Embryonic facial prominence (tissue), 1 donor: Measurements from ENCODE around the gene GOLGA6L2.
"Not testable (repeated sequence)": the region's sequence is repeated elsewhere in the genome, so short reads cannot be mapped to it uniquely, and the experiment has no call there.

Experiments used
- DNase-seq: peaks from one replicate; pipeline ENCODE4 v3.0.0-alpha.2; 2016; ENCODE audit errors: extremely low spot score

Gene GOLGA6L2

GRCh38 chr15:23447107-23447500 is at the start of gene GOLGA6L2:
Gene GOLGA6L2, minus strand, starts transcription at chr15:23447243. Its CDS starts 62 bp downstream, at chr15:23447181.
- DNase-seq: no peak

DNA sequence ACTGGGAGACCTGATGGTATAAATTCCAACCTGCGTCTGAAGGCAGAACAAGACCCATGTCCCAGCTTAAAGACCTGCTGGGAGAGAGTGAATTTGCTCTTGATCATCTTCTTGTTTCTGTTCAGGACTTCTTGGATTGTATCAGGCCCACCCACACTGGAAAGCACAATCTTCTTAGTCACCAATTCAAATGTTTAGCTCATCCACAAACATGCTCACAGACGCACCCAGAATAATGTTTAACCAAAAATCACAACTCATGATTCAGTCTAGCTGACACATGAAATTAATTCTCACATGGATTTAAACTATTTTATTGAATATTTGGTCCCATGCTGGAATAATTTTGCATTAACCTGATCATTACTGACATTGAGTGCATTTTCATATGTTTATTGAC is 37.8 kb upstream of the GOLGA6L2 start:
- DNase-seq: no peak

DNA sequence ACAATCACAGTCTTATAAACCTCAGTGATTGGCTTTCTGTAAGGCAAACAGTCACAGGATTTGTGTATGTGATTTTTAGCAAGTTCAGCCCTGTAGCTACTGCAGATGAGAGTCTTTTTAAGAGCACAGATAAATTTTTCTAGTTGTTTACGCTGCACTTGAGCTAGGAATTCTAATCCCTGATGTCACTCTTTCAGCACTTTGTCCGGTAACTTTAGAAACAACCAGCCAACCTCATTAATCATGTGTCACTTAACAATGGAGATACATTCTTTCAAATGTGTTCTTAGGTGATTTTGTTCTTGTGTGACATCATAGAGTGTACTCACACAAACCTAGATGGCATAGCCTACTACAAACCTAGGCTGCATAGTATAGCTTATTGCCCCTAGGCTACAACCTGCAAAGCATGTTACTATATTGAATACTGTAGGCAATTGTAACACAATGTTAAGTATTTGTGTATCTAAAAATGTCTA is 36.8 kb upstream of the GOLGA6L2 start:
- DNase-seq: no peak

- DNase-seq: no peak
Measured at GRCh38 chr15:23482764-23483489, 35.9 kb upstream of the GOLGA6L2 start.

DNA sequence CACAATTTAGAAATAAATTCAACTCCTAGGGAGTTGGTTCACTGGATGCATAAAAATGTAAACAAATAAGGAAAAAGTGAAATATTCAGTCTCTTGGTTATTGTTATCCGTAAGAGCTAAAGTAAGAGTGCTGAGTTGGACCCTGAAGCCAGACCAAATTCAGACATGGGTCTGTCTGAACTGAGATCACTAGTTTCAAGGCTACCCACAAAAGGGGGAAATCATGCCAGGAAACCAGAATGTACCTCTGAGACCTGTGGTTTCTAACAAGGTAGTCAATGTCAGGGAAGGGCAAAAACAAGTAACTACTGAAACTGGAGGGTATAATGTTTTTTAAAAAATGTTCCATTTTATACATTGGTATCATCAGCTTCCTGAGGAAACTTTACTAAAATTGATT is 35.2 kb upstream of the GOLGA6L2 start:
- no peak for DNase-seq

GRCh38 chr15:23477920-23478319 is 30.9 kb upstream of the GOLGA6L2 start:
- DNase-seq: no peak

DNA sequence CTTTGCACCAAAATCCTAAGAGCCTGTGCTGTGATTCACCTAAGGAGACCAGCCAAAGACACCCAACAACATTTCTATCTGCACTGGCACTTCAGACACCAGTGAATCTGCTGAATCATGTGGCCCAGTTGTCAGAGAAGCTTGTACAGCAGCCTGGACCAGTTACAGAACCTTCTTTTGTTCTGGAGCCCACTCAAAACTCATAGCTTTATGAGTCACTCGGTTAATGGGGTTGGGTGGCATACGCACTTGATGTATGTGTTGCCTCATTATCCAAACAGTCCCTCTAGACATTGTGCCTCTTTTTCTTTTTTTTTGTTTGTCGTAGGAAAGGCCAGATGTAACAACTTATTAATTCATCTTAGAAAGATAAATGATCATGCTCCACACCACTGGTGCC is 25.6 kb upstream of the GOLGA6L2 start:
- DNase-seq: no peak

- DNase-seq: no peak
Measured at GRCh38 chr15:23472033-23472432, 25.0 kb upstream of the GOLGA6L2 start.

- DNase-seq: no peak
Measured at GRCh38 chr15:23467110-23467600, 20.1 kb upstream of the GOLGA6L2 start.

DNA sequence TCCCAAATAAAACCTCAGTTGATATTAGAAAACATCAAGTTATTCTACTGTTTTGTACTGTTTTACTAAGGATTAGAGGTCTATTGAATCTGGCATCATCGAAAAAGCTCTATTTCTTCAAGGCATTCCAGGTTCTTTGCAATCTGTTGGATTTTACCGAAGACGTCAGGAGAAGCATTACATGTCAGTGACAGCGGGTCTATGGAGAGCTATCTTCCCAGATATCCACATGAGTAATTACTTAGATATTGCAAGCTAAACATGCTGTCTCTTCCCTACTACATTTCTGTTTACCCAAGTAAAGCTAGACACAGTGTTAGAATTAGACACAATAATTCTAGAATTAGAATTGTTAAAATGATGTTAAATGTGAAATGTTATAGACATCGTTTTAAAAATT is 10.8 kb upstream of the GOLGA6L2 start:
- DNase-seq: no peak

- no peak for DNase-seq
Measured at GRCh38 chr15:23446215-23447106, 582 bp downstream of the GOLGA6L2 start.

DNA sequence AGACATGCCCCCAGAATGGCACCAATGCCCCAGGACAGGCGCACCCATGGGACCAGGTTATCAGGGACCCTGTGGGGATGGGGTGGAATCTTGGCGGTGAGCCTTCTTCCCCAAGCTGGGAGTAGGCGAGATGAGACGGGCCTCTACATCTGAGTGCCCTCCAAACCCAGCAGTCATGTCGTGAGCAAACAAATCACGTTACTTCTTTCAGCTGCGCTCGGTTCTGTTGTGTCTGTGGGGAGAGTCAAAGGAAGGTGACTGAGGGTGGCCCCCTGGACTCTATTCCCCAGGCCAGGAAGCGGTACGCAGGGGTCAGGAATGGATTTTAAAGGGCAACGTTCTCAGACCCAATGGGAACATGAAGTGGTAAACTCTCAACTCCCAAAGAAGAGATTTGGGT is 2.8 kb downstream of the GOLGA6L2 start:
- DNase-seq: no peak

- no peak for DNase-seq
Measured at GRCh38 chr15:23441204-23441603, 5.8 kb downstream of the GOLGA6L2 start.

GRCh38 chr15:23440596-23440995 is 6.4 kb downstream of the GOLGA6L2 start:
- DNase-seq: no peak

DNA sequence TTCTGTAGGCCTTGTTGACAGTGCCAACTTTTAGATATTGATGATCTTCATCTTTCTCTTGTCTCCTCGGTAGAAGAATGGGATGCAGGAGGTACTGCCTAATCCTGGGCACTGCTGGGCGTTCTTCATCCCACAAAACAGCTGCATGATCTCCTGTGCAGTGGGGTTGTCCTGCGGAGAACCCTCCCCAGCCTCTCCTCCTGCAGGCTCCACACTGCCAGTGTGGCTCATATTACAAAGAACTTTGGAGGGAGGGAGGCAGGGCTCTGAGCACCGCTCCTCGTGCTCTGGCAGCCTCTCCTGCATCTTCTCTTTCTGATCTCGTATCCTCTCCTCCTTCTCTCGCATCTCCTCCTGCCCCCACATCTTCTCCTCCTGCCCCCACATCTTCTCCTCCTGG is 7.5 kb downstream of the GOLGA6L2 start:
- DNase-seq: no peak

DNA sequence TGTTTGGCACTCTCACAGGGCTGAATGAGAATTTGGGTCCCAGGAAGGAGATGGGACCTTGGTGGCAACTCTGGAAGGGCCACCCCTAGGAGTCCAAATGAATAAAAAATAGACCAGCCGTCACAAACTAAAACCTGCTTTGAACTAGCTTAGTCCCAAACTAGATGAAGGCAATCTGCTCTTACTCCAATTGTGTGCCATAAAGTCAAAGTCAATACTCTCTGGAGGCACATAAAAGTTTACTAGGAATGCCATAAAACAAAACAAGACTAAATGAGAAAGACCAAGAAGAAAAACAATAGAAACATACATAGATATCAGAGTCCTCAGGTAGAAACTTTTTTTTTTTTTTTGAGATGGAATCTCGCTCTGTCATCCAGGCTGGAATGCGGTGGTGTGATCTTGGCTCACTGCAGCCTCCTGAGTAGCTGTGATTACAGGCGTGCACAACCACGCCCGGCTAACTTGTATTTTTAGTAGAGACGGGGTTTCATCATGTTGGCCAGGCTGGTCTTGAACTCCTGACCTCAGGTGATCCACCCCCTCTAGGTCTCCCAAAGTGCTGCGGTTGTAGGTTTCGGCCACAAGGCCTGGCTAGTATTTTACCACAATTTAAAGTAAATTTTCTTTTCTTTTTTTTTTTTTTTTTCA is 8.1 kb downstream of the GOLGA6L2 start:
- no peak for DNase-seq

DNA sequence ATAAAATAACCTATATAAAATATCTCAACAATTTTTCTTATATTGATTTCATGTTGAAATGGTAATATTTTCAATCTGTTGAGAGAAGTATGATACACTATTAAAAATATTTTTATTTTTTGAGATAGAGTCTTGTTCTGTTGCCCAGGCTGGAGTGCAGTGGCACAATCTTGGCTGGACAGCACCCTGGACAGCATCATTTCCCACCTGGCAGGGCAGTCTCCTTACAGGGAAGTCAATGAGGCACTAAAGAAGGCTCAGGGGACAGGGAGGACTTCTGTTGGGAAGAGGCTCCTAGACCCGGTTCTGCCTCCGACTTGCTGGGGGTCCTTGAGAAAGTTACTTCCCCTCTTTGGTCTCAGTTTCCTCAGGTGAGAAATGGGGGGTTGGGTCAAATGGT is 9.4 kb downstream of the GOLGA6L2 start:
- DNase-seq: no peak

GRCh38 chr15:23437146-23437545 is 9.9 kb downstream of the GOLGA6L2 start:
- no peak for DNase-seq

- no peak for DNase-seq
Measured at GRCh38 chr15:23436421-23436820, 10.6 kb downstream of the GOLGA6L2 start.

DNA sequence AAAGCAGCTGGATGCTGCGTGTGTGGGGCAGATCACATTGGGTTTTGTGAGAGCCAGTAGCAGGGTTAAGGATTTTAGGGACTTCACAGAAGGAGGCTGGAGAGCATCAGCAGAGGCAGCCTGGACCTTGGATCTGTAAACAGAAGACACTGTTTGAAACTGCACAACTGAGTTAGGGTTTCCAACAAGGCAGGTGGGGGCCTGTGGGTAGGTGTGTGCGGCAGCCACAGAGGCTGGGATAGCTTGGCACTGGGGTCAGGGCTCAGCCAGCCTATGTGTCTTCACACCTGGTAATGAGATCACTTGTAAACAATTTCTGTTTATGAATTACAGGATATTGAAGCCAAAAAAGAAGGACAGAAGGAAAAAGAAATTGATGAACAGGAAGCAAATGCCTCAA is 12.3 kb downstream of the GOLGA6L2 start:
- DNase-seq: not testable (repeated sequence)

DNA sequence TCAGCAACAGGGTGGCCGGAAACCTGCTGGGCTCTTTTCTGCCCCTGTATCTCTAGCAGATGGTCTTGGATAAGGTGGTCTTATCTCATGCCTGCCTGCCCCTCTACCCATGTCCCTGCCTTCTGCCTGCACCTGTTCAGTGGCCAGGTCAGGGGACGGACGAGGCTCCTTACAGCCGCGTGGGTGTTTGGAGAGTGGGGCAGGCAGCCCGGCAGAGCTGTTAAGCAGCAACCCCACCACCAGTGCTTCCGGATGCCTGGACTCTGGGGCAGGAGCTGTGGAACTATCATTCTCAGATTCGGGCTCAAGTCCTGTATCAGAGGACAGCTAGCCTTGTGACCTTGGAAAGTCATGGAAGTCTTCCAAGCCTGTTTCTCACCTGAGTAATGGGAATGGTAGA is 21.7 kb downstream of the GOLGA6L2 start:
- DNase-seq: not testable (repeated sequence)
